HG02852 (cell line): ENCODE results near the gene AP2A2.

Source experiments
- ATAC-seq: cut with Tn5 transposase; IDR thresholded peaks from one replicate; pipeline ENCODE4 v1.9.1; 2021; ENCODE audit warnings: mild to moderate bottlenecking, moderate library complexity; ENCODE audit not compliant: unreplicated experiment

AP2A2 gene

DNA sequence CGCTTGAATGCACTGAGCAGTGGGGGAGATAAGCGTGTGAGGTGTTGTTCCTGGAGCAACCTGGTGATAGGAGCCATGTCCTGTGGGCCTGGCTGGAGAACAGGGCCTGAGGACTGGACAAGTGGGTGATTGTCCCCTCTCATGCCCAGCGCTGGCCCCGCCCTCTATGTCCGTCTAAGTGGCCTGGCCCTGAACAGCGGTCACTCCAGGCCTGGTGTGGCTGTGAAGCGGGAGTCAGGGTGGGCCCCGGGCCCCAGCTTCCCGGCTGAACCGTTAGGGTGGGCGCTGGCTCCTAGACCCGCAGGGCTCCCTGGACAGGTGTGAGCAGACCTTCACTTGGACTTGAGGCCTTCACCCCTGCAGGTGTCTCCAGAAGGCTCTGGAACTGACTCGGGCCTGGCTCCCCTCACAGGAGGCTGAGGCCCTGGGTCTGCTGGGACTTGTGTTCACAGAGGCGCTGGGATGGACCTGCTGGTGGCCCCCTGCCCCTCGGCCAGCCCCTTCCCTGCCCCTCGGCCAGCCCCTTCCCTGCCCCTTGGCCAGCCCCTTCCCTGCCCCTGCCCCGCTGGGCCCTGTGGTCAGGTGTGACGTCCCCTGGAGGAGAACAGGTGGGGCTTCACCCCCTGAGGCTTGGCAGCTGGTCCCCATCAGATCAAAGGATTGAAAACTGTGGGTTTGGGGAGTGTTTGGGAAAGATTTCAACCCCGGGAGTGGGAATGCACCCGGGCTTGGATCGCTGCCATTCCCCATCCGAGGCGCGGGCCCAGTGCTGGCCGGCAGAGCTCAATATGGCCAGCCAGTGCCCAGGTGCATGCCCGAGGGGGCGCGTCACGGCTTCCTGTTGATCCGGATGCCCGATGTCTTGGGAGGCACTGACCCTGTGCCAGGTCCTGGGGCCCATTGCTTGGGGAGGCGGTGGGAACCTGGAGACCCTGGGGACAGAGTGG, 114.1 kb downstream of the AP2A2 start:
- ATAC-seq: no peak

DNA sequence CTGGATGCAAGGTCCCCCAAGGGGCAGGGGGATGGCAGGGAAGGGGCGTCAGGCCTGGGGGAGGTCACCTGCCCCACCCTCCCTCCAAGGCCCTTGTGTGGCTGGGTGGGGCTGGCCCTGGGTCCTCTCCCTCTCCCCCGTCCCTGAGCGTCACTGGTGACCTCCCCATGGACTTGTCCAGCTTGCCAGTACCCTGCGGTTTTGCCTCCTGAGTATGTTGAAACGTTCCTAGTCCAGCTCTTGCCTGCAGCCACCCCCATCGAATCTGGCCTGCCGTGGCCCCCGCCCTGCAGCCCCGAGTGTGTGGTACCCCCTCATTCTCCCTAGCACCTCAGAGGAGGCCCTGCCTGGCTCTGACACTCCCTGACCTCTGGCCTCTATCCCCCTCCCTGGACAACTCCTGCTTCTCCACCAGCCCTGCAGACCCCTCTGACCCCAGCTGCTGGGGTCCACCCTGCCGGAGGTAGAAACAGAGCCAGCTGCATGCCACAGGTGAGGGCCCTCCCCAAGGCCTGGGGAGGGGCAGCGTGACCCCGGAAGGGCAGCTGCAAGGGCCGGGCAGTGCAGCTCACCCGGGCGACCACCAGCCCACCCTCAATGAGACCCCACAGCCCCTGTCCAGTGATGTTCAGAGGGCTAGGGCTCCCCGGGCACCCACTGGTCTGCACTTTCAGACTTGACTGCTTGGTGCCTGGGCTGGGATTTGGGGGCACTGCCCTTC, 114.9 kb downstream of the AP2A2 start:
- no peak for ATAC-seq

DNA sequence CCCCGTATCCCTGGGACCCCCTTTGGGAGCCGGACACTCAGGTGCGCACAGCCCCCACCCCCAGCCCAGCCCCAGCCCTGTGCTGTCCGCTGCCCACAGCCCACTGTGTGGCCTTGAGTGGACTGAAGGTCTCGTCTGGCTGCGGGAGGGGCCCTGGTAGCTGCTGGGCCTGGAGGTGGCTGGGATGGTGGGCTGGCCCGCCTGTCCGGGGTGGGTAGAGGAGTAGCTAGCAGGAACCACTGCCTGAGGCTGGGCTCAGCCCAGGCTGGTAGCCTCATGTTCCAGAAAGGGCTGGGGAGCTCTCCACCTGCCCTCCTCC, 115.4 kb downstream of the AP2A2 start:
- no peak for ATAC-seq

DNA sequence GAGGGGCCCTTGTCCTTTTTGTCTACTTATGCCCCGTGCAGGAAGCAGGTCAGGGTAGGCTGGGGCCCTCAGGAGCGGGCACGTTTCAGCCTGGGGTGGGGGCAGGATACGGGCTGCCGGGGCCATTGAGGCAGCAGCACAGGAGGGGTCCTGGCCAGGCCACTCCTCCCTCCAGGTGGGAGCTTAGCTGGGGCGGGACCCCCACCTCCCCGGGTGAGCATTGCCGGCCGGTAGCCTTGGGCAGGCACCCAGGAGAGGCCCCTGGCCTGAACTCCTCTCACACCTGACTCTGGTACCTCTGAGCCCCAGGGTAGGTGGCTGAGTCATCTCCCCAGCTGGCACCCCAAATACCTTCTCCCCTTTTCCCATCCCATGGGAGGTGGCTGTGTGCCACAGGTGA, 115.8 kb downstream of the AP2A2 start:
- ATAC-seq: no peak

DNA sequence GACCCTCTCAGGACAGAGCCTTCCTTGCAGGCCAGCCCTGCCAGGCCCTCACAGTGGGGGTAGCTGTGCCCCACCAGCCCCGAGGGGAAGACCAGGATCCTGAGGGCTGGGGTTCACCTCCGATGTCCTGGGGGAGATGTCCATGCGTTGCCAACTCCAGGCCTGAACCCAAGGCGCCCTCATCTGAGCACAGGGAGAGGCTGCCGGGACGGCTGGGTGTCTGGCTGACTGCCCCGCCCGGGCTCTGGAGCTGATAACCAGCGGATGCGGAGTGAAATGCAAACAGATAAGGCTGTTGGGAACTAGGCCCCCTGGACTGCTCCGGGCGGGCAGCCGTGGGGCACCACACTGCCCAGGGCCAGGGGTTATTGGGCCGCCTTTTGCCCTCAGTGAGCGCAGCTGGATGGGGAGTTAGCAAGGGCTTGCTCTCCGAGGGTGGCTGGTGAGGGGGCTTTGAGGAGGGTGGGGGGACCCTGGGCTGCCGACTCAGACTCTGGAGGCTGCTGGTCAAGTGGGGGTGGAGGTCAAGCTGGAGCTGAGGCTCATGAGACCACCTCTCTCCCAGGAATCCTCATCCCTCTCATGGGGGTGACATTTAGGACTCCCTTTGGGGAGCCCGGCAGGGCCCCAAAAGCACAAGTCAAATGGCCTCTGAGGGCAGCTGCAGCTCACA, 116.4 kb downstream of the AP2A2 start:
- ATAC-seq: no peak

DNA sequence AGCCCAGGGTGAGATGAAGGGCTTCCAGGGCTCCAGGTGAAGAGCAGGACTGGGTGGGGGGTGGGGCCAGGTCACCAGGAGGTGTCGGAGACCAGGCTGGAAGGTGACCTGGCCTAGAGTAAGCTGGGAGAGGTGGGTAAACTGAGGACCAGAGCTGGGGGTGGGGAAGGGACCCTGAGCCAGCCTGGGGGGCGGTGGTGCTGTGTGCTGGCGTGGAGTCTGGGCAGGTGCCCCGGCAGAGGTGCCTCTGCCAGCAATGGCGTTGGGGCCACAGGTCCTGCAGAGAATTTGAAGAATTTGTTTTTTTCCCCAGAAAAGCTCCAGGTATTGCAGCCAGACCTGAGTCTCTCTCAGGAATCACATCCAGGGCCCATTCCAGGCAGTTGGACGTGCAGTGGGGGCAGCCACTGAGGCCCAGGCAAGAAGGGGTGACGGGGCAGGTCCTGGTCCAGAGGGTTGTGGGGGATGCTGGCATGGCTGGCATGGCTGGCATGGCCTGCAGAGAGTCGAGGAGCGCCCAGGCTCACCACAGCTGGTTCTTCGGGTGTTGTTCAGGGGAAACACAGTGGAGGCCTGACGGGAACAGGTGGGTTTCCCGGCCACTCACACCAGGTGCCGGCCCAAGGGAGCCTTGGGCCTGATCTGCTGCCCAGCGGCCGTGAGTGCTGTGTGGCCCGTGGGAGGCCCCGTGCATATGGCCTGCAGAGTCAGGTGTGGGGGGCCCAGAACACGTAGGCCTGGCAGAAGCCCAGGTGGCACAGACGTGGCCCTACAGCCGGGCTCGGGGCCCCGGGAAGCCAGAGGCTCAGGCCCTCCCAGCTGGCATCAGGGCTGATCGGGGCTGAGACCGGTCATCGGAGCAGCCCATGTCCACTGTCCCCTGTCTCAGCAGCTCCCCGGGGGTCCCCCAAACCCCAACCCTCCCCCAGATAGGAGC, 117.2 kb downstream of the AP2A2 start:
- ATAC-seq: no peak

DNA sequence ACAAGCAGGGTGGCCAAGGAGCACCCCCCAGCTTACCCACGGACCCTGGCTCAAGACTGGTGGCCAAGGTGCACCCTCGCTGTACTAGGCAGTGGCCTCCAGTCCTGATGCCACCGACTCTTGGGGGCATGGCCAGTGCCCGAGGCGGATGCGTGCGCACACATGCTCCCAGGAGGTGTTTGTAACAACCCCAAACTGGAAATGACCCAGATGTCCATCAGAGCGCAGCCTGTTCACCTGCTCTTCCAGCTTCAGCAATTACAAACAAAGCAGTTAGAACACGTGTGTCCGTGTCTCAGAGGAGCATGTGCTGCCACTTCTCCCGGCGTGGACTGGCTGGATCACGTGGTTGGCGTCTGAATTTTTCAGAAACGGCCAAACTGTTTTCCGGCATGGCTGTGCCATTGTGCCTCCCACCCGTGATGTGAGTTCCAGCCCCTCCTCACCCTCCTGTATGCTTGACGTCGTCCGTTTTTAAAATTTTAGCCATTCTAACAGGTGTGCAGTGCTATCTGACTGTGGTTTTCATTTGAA, 118.0 kb downstream of the AP2A2 start:
- no peak for ATAC-seq

DNA sequence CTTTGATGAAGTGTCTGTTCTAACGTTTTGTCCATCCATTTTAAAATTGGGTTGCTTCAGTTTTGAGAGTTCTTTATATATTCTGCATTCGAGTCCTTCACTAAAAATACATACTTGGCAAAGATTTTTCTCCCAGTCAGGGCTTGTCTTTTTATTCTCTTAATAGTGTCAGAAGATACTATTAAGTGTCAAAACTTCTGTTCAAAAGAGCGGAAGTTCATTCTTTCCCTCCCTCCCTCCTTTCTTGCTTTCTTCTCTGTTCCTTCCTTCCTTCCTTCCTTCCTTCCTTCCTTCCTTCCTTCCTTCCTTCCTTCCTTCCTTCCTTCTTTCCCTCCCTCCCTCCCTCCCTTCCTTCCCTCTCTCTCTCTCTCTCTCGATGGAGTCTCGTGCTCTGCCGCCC, 118.5 kb downstream of the AP2A2 start:
- ATAC-seq: no peak

DNA sequence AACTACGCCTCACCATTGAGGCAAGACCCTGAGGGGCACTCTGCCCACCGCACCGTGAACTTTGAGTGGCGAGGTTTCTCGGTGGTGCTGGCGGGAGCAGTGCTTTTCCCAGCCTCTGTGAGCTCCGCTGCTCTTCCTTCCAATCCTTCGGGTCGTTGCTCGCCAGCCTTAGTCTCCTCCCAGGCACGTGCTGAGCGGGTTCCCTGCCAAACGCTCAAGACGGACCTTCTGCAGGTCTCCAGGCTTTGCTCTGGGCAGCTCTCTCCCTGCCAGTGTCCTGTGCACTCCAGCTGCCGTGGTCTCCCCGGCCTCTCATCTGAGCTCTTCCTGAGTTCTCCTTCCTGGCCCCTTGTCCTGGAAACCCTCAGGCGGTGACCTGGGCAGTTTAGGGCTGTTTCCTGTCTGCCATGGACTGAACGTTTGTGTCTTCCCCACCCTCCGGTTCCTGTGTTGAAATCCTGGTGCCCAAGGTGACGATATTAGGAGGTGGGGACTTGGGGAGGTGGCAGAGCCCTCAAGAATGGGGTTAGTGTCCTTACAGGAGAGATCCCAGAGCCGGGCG, 122.0 kb downstream of the AP2A2 start:
- no peak for ATAC-seq

DNA sequence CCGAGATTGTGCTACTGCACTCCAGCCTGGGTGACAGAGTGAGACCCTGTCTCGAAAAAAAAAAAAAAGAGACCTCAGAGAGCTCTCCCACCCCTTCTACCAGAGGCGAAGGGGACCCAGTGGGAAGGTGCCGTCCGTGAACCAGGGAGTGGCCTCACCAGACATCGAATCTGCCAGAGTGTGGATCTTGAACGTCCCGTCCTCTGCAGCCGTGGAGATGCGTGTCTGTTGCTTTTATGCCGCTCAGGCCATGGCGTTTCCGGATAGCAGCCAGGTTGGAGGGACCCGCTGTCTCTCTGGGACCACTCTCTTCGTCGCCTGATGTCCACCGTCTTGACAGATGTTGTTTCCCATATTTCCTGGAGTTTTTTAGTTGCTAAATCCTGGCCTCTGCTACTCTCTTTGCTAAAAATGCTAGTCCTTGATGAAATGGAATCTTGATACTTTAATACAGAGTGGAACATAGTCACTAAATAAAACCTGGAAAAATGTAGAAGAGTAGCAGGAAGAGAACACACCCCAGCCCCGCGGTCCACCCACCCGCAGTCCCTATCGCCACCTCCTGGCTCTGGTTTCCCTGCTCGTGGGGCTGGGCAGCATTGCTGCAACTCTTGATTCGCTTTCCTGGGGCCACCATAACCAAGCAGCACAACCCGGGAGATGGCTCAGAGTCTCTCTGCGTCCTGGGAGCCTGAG, 122.9 kb downstream of the AP2A2 start:
- ATAC-seq: no peak

DNA sequence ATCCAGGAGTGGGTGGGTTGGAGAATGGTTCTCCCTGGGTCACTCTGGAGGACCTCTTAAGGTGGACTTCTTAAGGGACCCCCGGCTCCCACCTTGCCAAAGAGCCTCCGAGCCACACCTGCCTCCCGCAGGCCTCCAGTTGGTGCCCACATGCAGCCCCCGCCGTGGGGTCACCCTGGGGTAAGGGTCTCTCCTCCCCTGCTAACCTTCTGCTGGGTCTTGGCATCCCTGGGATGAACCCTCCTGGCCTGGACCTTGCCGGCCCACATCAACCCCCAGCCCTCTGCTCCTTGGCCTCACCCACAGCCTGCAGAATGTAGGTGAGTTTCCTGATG, 123.4 kb downstream of the AP2A2 start:
- ATAC-seq: no peak

DNA sequence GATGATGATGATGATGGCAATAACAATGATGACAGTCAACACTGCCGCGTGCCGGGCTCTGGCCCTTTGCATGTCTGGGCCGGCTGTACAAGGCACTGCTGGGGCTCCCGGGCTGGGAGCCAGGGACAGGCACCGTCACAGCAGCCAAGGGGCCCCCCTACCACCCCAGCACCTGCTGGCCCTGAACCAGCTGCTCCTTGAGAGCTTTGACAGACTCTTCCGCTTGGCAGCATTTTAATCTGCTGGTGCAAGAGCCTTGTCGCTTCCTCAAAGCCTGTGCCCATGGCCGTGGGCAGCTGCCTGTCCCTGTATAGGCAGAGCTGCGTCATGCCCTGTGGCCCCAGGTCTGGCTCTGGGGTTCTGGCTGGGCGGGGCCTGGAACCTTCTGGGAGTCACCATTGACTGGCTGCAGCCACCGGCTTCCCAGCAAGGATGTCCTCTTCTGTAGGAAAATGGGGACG, 123.8 kb downstream of the AP2A2 start:
- ATAC-seq: no peak

DNA sequence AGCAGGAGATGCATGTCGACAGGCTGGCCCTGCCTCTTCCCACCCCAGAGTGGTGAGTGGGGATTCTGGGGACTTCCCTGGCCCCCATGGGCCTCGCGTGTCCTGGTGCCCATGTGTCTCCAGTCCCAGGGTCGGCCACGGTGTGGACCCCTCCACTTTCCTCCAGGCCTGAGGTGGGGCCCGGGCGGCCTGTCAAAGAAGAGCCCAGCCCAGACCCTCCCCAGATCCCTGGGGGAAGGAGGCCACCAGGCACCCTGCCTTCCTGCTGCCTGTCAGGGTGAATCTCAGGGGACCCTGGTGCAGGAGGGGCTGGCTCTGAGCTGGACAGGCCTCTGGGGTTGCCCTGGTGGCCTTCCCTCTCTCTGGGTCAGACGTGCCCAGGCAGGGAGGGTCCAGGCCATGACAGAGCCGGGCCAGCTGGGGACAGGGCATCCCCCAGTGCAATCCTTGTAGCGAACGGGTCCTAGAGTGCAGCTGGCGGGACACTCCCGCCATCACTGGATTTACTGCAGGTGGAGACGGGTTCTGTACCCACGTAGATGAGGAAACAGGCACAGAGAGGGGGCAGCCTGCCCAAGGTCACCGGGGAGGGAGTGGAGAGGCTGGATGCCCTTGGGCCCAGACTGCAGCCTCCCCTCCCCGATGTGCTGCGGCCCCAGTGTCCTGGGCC, 124.4 kb downstream of the AP2A2 start:
- no peak for ATAC-seq

DNA sequence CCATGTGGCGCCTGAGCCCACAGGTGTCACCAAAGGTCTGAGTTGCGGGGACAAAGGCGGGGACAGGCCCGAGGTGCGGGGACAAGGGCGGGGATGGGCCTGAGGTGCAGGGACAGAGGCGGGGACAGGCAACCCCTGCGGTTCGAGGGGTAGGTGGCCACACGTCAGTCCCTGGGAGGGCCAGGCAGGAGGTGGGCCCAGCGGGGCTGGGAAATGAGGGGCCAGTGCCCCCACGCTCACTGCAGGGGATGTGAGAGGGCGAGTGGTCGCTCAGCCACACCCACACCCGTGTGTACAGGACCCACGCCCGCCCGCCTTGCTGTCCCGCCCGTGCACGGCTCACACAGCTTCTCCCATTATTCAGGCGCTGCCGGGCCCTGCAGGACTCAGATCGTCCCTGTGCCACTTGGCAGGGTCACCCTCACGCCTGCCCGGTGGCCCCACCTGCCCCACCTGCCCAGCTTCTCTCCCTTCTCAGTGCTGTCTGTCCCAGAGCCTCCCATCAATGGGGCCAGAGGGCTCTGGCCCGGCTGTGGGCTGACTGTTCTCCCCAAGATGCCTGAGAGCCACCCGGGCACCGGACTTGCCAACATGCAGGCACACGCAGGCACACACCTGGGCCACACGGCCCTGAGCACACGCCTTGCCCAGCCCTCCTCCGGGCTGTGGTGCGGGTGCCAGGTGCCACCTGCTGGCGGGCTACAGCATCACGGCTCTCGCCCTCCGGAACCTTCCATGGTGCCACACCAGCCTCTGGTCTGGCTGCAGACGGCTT, 125.1 kb downstream of the AP2A2 start:
- peak; percentile 59 for ATAC-seq

DNA sequence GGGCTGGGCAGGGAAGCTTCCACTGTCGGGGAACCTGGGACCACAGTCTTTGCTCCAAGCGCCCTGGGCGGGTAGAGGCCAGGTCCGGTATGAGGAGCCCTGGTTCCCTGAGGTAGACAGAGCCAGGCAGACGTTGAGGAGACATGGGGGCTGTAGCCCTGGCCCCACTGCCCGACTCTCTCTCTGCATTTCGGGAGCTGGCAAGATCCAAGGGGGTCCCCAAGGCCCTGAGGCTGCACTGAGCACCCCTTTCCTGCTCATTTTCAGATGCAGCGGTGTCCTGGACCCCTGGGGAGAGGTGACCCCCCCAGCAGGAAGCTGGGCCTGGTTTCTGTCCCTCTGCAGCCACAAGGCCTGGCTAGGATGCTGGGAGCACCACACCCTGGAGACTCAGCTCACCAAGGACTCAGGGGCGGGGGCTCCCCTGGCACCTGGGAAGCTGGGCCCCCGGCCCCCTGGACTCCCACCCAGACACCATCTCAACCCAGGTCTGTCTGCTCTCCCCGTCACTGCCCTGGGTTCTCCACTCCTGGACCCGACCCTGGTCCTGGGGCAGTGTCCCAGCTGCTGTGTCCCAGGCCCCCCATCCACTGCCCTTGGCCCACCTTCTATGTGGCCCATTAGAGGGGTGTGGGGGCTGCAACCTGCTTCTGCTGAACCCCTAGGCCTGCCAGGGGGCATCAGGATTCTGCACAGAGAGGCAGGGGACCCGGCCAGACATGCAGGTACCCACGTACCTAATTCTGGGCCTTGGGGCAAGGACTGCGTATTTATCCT, 125.9 kb downstream of the AP2A2 start:
- ATAC-seq: no peak

DNA sequence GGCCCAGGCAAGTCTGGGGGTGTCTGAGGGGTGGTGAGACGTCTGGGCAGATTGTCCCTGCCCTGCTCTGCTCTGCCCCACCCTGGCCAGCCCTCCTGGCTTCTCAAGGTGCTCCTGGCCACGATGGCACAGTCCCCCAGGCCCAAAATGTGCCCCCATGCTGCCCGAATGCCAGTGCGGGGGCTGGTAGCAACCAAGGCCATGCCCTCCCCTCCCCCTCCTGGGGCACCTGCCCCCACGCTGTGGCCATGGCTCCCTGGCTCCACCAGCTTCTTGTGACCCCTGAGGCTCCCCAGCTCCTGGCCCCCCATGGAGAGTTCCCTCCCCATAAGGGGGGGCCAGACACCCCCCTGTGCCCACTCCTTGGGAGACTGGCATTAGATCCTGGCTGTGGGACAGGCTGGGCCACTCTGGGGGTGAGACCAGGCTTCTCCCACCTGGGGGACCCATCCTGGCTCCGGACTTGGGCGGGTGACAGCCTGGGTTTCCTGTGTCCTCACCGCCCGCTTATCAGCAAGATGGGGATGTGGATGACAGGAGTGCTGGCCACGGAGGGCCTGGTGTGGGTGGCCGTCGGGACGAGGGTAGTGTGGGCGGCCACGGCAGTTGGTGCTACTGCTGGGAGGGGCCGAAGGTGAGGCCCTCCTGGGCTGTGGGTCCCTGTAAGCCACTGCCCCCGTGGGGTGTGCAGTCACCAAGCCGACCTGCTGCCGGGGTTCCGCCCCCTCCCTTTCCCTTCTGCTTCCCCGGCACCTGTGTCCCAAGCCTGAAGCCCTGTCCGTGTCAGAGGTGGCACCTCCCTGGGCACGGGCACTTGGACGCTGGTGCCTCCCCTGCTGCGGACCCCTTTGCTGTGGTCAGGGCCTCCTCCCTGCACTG, 126.7 kb downstream of the AP2A2 start:
- ATAC-seq: no peak
